T-helper 22 cell (primary cell): ENCODE data around the gene SYNE3.

Source experiments
- DNase-seq: peaks from one replicate; pipeline ENCODE4 v3.0.0-alpha.2; 2020; ENCODE audit warnings: low read depth

The SYNE3 gene

GRCh38 chr14:95474486-95474885 lies 42.0 kb downstream of the SYNE3 start:
- no peak for DNase-seq

GRCh38 chr14:95472819-95473251 lies 43.6 kb downstream of the SYNE3 start:
- no peak for DNase-seq

GRCh38 chr14:95471476-95471875 lies 45.0 kb downstream of the SYNE3 start:
- no peak for DNase-seq

- DNase-seq, result no peak
These were observed 45.4 kb downstream of the SYNE3 start for GRCh38 chr14:95471016-95471415.

GRCh38 chr14:95469134-95469481 lies 47.3 kb downstream of the SYNE3 start:
- no peak for DNase-seq

- no peak for DNase-seq
These were observed 47.9 kb downstream of the SYNE3 start for GRCh38 chr14:95468448-95469133.

GRCh38 chr14:95467657-95468056 lies 48.8 kb downstream of the SYNE3 start:
- DNase-seq, result no peak

- no peak for DNase-seq
These were observed 49.2 kb downstream of the SYNE3 start for GRCh38 chr14:95467232-95467631.
